IMR-90 (cell line): ENCODE data around the gene MYO7B. TPM values are rescaled to one million over a fixed set of nuclear protein-coding genes. Genes with fewer than 3 reads are reported as not detected.

ENCODE experiments used
- ATAC-seq: fragments of 200-7000 bp; cut with Tn5 transposase; 2 replicates; pipeline ENCODE4 v1.9.1; 2020; ENCODE audit warnings: low read depth, mild to moderate bottlenecking, moderate library complexity
- BruUV-seq: library from RNA; stranded (reverse); fragments of 400-500 nt; replicated peaks from 2 replicates; lab custom pipeline; 2021; lab: Mats Ljungman, UMichigan
- CTCF ChIA-PET: fragments of 300-600 bp; formaldehyde crosslinking; extraction: SDS; loops from one replicate; lab custom pipeline; 2021; ENCODE audit warnings: antibody characterized with exemption; lab: Yijun Ruan, JAX
- POLR2A ChIA-PET: fragments of 300-600 bp; sonication (Branson Sonifier 250); formaldehyde crosslinking; loops from one replicate; lab custom pipeline; 2022; ENCODE audit warnings: antibody characterized with exemption; ENCODE audit not compliant: unreplicated experiment; lab: Charles Lee
- DNase-seq: peaks from one replicate; pipeline ENCODE4 v3.0.0; 2013
- H2AFZ ChIP-seq: replicated peaks from 2 replicates; pipeline ENCODE3; 2013; ENCODE audit warnings: low read length, mild to moderate bottlenecking; ENCODE audit not compliant: poor library complexity
- H2AK5ac ChIP-seq: 2 replicates; pipeline ENCODE4 v1.6.1; 2013; ENCODE audit warnings: low read depth, low read length, inconsistent platforms
- H2AK9ac ChIP-seq: replicated peaks from 2 replicates; pipeline ENCODE3; 2013; ENCODE audit warnings: mild to moderate bottlenecking, low read depth, low read length, moderate library complexity; ENCODE audit not compliant: poor library complexity
- H2BK120ac ChIP-seq: 2 replicates; pipeline ENCODE4 v1.6.1; 2013; ENCODE audit warnings: low read depth, low read length, inconsistent platforms
- H2BK15ac ChIP-seq: 3 replicates; pipeline ENCODE4 v1.6.1; 2013; ENCODE audit warnings: low read depth, low read length, inconsistent platforms
- H2BK20ac ChIP-seq: 2 replicates; pipeline ENCODE4 v1.6.1; 2013; ENCODE audit warnings: low read depth, mild to moderate bottlenecking, inconsistent platforms, low read length, moderate library complexity
- H2BK5ac ChIP-seq: 2 replicates; pipeline ENCODE4 v1.6.1; 2013; ENCODE audit warnings: mild to moderate bottlenecking, low read depth, low read length, inconsistent platforms; ENCODE audit not compliant: poor library complexity, severe bottlenecking
- H3K14ac ChIP-seq: replicated peaks from 2 replicates; pipeline ENCODE4 v1.6.1; 2013; ENCODE audit warnings: low read depth, low read length, inconsistent platforms
- H3K18ac ChIP-seq: 2 replicates; pipeline ENCODE4 v1.6.1; 2013; ENCODE audit warnings: low read depth, low read length, control low read depth
- H3K23ac ChIP-seq: 2 replicates; pipeline ENCODE4 v1.6.1; 2013; ENCODE audit warnings: low read depth, low read length, inconsistent platforms
- H3K27ac ChIP-seq: 2 replicates; pipeline ENCODE4 v1.5.1; 2013; ENCODE audit warnings: mild to moderate bottlenecking, control low read depth, low read length; ENCODE audit not compliant: insufficient read depth
- H3K27me3 ChIP-seq: 2 replicates; pipeline ENCODE4 v1.6.1; 2013; ENCODE audit warnings: low read length; ENCODE audit not compliant: control insufficient read depth, insufficient read depth
- H3K36me3 ChIP-seq: 2 replicates; pipeline ENCODE4 v1.6.1; 2013; ENCODE audit warnings: low read length, mixed read lengths; ENCODE audit not compliant: control insufficient read depth, insufficient read depth
- H3K4ac ChIP-seq: 2 replicates; pipeline ENCODE4 v1.6.1; 2013; ENCODE audit warnings: low read depth, low read length, inconsistent platforms
- H3K4me1 ChIP-seq: 2 replicates; pipeline ENCODE4 v1.6.1; 2013; ENCODE audit warnings: low read length, mixed read lengths; ENCODE audit not compliant: control insufficient read depth, insufficient read depth
- H3K4me2 ChIP-seq: 2 replicates; pipeline ENCODE4 v1.6.1; 2013; ENCODE audit warnings: low read depth, mild to moderate bottlenecking, control low read depth, low read length, moderate library complexity
- H3K4me3 ChIP-seq: 2 replicates; pipeline ENCODE4 v1.5.1; 2013; ENCODE audit warnings: low read depth, mild to moderate bottlenecking, control low read depth, low read length, moderate library complexity; ENCODE audit not compliant: insufficient read depth
- H3K56ac ChIP-seq: 2 replicates; pipeline ENCODE4 v1.6.1; 2013; ENCODE audit warnings: low read length, inconsistent platforms; ENCODE audit not compliant: insufficient read depth; ENCODE audit errors: extremely low read depth
- H3K79me1 ChIP-seq, 2 experiments: 2 replicates each; pipeline ENCODE4 v1.6.1; 2013; ENCODE audit warnings: low read length in 2 of 2, inconsistent platforms in 1 of 2, low read depth in 1 of 2
- H3K9ac ChIP-seq: 2 replicates; pipeline ENCODE4 v1.6.1; 2013; ENCODE audit warnings: low read depth, low read length, control low read depth
- H3K9me1 ChIP-seq: 2 replicates; pipeline ENCODE4 v1.6.1; 2013; ENCODE audit warnings: low read length, inconsistent platforms; ENCODE audit not compliant: insufficient read depth
- H3K9me3 ChIP-seq: 2 replicates; pipeline ENCODE4 v1.6.1; 2013; ENCODE audit warnings: low read length; ENCODE audit not compliant: control insufficient read depth, insufficient read depth
- H4K20me1 ChIP-seq: 2 replicates; pipeline ENCODE4 v1.6.1; 2013; ENCODE audit warnings: low read length, inconsistent platforms; ENCODE audit not compliant: insufficient read depth
- H4K5ac ChIP-seq: 2 replicates; pipeline ENCODE4 v1.6.1; 2013; ENCODE audit warnings: mild to moderate bottlenecking, low read depth, low read length, control low read depth
- H4K8ac ChIP-seq, 2 experiments: 2 replicates each; pipeline ENCODE4 v1.6.1; 2013; ENCODE audit warnings: low read depth in 2 of 2, low read length in 2 of 2, control low read depth in 1 of 2, inconsistent platforms in 1 of 2
- H4K91ac ChIP-seq: 2 replicates; pipeline ENCODE4 v1.6.1; 2013; ENCODE audit warnings: low read depth, low read length, inconsistent platforms; ENCODE audit not compliant: insufficient read depth
- BHLHE40 ChIP-seq: fragments of 150-350 bp; IDR thresholded peaks from 2 replicates; pipeline ENCODE4 v1.6.1; 2016; ENCODE audit warnings: mild to moderate bottlenecking, low read depth, low read length
- MAFK ChIP-seq: IDR thresholded peaks from 2 replicates; pipeline ENCODE4 v1.6.1; 2012; ENCODE audit warnings: low read depth, low read length, improper control_type of control experiment
- MAZ ChIP-seq: IDR thresholded peaks from 2 replicates; pipeline ENCODE4 v1.6.1; 2012; ENCODE audit warnings: low read depth, mild to moderate bottlenecking, low read length, improper control_type of control experiment, moderate library complexity, borderline replicate concordance
- MXI1 ChIP-seq: IDR thresholded peaks from 2 replicates; pipeline ENCODE4 v1.6.1; 2012; ENCODE audit warnings: low read depth, mild to moderate bottlenecking, low read length, moderate library complexity, borderline replicate concordance
- NFE2L2 ChIP-seq: fragments of 150-350 bp; IDR thresholded peaks from 2 replicates; pipeline ENCODE4 v1.6.1; 2016; ENCODE audit warnings: low read depth, mild to moderate bottlenecking, low read length
- RAD21 ChIP-seq: IDR thresholded peaks from 2 replicates; pipeline ENCODE4 v1.6.1; 2012; ENCODE audit warnings: low read length, improper control_type of control experiment
- RFX5 ChIP-seq: IDR thresholded peaks from 2 replicates; pipeline ENCODE4 v1.8.0; 2012; ENCODE audit warnings: low read depth, mild to moderate bottlenecking, low read length, moderate library complexity
- SMC3 ChIP-seq: fragments of 150-350 bp; IDR thresholded peaks from 2 replicates; pipeline ENCODE4 v1.6.1; 2016; ENCODE audit warnings: low read depth, mild to moderate bottlenecking, antibody characterized with exemption, low read length, moderate library complexity
- WGBS, 2 experiments: methylation state at CpG; one replicate each; pipeline versions ENCODE4 v1.1.5 to v1.1.7; 2013; ENCODE audit warnings: missing lambda C conversion rate in 2 of 2; ENCODE audit not compliant: insufficient read length in 1 of 2; ENCODE audit errors: extremely low coverage in 2 of 2; 5-methylcytosine and 5-hydroxymethylcytosine counted together
- dilution Hi-C: fragments of 300-500 bp; cut with HindIII; formaldehyde crosslinking; loops from one replicate; pipeline ENCODE4 v1.14.3; 2018; ENCODE audit warnings: low sequenced_read_pairs; ENCODE audit not compliant: unreplicated experiment
- in situ Hi-C: fragments of 300-500 bp; cut with MboI; formaldehyde crosslinking; loops from 3 replicates; pipeline ENCODE4 v1.14.3; 2019; ENCODE audit warnings: low sequenced_read_pairs, inconsistent platforms, mixed read lengths
- intact Hi-C: fragments of 100-400 bp; cut with micrococcal nuclease; formaldehyde crosslinking; loops from 2 replicates; pipeline ENCODE4 v1.10.0; 2022
- polyA plus RNA-seq, 3 experiments: library from polyadenylated mRNA; depleted of rRNA; stranded (reverse); fragments of >200 nt; gene quantifications; 2 replicates each; pipeline ENCODE4 v1.2.3, GENCODE V29; 2012; ENCODE audit warnings: low replicate concordance in 1 of 3
- total RNA-seq: library from RNA; depleted of rRNA; stranded (reverse); fragments of >200 nt; gene quantifications from 2 replicates; pipeline ENCODE4 v1.2.3, GENCODE V29; 2012
- TF ChIP-seq, protein P1 (sequence below): conservative IDR thresholded peaks from 2 replicates; pipeline ENCODE4 v1.5.1; 2012; ENCODE audit warnings: mild to moderate bottlenecking, low read depth, low read length, improper control_type of control experiment

MYO7B gene
- total and polyA plus RNA-seq, 2 of the 4 experiments (the other 2 are of a cell fraction) = 0.18 to 0.46 TPM

DNA sequence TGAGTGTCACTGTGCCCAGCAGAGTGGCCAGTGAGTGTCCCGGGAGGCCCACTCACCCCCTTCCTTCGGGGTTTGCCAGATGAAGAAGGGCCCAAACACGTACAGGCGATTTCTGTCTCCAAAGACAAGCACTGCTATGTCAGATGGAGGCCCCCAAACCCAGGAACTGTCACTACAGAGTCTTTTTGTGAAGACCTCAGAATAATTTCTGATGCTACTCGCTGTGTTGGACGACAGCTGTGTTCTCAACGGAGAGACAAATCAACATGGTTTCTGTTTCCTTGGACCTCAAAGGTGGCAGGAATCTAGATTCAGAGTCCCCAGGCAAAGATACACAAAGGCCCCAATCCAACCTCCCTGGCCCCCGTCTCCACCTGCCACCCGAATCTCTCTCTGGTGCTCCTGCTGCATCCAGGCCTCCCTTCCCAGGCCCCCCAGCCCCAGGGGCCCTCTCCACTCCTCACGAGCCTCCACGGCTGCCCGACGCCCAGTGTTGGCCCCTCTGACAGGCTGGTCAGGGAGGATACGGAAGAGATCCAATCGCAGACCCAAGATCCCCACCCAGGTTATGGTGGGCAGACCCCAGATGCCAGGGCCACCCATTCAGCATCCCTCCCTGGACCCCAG lies 108.1 kb downstream of the MYO7B start:
- H3K27me3 ChIP-seq = no peaks in the 10 kb centered on the region
- no peak overlapping the region for H3K9ac ChIP-seq
- H3K14ac ChIP-seq = no peak overlapping the region
- H4K20me1 ChIP-seq = no peaks in the 10 kb centered on the region; the same call in none of the 2 replicates
- no peak overlapping the region for H3K4me2 ChIP-seq
- H3K4me3 ChIP-seq = no peak overlapping the region
- no peak overlapping the region for H4K91ac ChIP-seq
- DNase-seq (no peak), ATAC-seq (no peak)
- no peak overlapping the region for H3K27ac ChIP-seq
- dilution Hi-C loops (no loop called here), intact Hi-C loops (no loop called here), in situ Hi-C loops (no loop called here)
- no peak overlapping the region for H2BK5ac ChIP-seq
- no peak overlapping the region for H4K8ac ChIP-seq
- no peak overlapping the region for H3K56ac ChIP-seq
- no TSS peak for BruUV-seq
- H2AFZ ChIP-seq = no peak overlapping the region
- 94% methylated on average over 6 of the region's 15 CpGs; no CpG with 5 or more reads in 1 of the 2 experiments for WGBS, 2 experiments
- POLR2A ChIA-PET = no interaction called here
- peaks cover 1% of the 10 kb centered on the region; the same call in 1 of the 2 replicates for H3K36me3 ChIP-seq
- no peak overlapping the region for H4K5ac ChIP-seq
- H3K9me1 ChIP-seq = peaks cover 16% of the 10 kb centered on the region
- no peak overlapping the region for H3K23ac ChIP-seq
- H3K4ac ChIP-seq = no peak overlapping the region
- TF ChIP-seq BHLHE40 (no peak), MAFK (no peak), MAZ (no peak), SMC3 (no peak), NFE2L2 (no peak), RFX5 (no peak), RAD21 (no peak), MXI1 (no peak)
- TF ChIP-seq, protein P1, sequence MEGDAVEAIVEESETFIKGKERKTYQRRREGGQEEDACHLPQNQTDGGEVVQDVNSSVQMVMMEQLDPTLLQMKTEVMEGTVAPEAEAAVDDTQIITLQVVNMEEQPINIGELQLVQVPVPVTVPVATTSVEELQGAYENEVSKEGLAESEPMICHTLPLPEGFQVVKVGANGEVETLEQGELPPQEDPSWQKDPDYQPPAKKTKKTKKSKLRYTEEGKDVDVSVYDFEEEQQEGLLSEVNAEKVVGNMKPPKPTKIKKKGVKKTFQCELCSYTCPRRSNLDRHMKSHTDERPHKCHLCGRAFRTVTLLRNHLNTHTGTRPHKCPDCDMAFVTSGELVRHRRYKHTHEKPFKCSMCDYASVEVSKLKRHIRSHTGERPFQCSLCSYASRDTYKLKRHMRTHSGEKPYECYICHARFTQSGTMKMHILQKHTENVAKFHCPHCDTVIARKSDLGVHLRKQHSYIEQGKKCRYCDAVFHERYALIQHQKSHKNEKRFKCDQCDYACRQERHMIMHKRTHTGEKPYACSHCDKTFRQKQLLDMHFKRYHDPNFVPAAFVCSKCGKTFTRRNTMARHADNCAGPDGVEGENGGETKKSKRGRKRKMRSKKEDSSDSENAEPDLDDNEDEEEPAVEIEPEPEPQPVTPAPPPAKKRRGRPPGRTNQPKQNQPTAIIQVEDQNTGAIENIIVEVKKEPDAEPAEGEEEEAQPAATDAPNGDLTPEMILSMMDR = no peak
- no peak overlapping the region for H2AK5ac ChIP-seq
- H2AK9ac ChIP-seq = no peak overlapping the region
- H2BK20ac ChIP-seq = no peak overlapping the region
- H3K4me1 ChIP-seq = peaks cover 5% of the 10 kb centered on the region; the same call in 1 of the 2 replicates
- H2BK120ac ChIP-seq = no peak overlapping the region
- H3K18ac ChIP-seq = no peak overlapping the region
- H3K79me1 ChIP-seq = peaks cover 0 to 9% of the 10 kb centered on the region in 2 experiments; a peak in 2 of 4 replicates
- no peak overlapping the region for H2BK15ac ChIP-seq
- CTCF ChIA-PET = no interaction called here
- H3K9me3 ChIP-seq = no peaks in the 10 kb centered on the region
